H9 (cell line): ENCODE measurements around the gene SEC22C. TPM values are rescaled to one million over a fixed set of nuclear protein-coding genes. Genes with fewer than 3 reads are reported as not detected.

Experiments used
- DNase-seq: peaks from one replicate; pipeline ENCODE4 v3.0.0-alpha.2; 2017
- H2AFZ ChIP-seq: one replicate; pipeline ENCODE4 v1.6.1; 2013; ENCODE audit warnings: mild to moderate bottlenecking, low read length, control low read depth, moderate library complexity
- H2AK5ac ChIP-seq: 2 replicates; pipeline ENCODE4 v1.6.1; 2013; ENCODE audit warnings: low read length, control low read depth, mixed read lengths; ENCODE audit not compliant: insufficient read length
- H2BK120ac ChIP-seq: one replicate; pipeline ENCODE4 v1.6.1; 2013; ENCODE audit warnings: low read depth, mild to moderate bottlenecking, low read length, control low read depth, inconsistent platforms; ENCODE audit not compliant: poor library complexity, severe bottlenecking
- H2BK12ac ChIP-seq: 2 replicates; pipeline ENCODE4 v1.6.1; 2013; ENCODE audit warnings: low read length, control low read depth, mixed read lengths, low read depth; ENCODE audit not compliant: insufficient read length
- H2BK15ac ChIP-seq: 2 replicates; pipeline ENCODE4 v1.6.1; 2013; ENCODE audit warnings: low read depth, low read length, control low read depth
- H2BK20ac ChIP-seq: one replicate; pipeline ENCODE4 v1.6.1; 2013; ENCODE audit warnings: low read depth, mild to moderate bottlenecking, low read length, control low read depth, inconsistent platforms; ENCODE audit not compliant: poor library complexity, severe bottlenecking
- H2BK5ac ChIP-seq: 2 replicates; pipeline ENCODE4 v1.6.1; 2013; ENCODE audit warnings: low read length, control low read depth, mixed read lengths; ENCODE audit not compliant: insufficient read length
- H3K14ac ChIP-seq: 2 replicates; pipeline ENCODE4 v1.6.1; 2013; ENCODE audit warnings: low read length, control low read depth; ENCODE audit not compliant: insufficient read depth
- H3K18ac ChIP-seq: 2 replicates; pipeline ENCODE4 v1.6.1; 2013; ENCODE audit warnings: low read depth, mild to moderate bottlenecking, mixed read lengths, low read length, control low read depth; ENCODE audit not compliant: insufficient read length
- H3K23ac ChIP-seq: 2 replicates; pipeline ENCODE4 v1.6.1; 2013; ENCODE audit warnings: low read length, control low read depth, mixed read lengths, low read depth; ENCODE audit not compliant: insufficient read length
- H3K23me2 ChIP-seq: 2 replicates; pipeline ENCODE4 v1.6.1; 2013; ENCODE audit warnings: low read depth, mild to moderate bottlenecking, mixed read lengths, low read length, control low read depth; ENCODE audit not compliant: insufficient read length, poor library complexity, severe bottlenecking
- H3K27ac ChIP-seq: 2 replicates; pipeline ENCODE4 v1.5.1; 2013; ENCODE audit warnings: low read length, control low read depth, mixed read lengths, low read depth; ENCODE audit not compliant: insufficient read length
- H3K27me3 ChIP-seq: 2 replicates; pipeline ENCODE4 v1.6.1; 2013; ENCODE audit warnings: low read length, control low read depth, inconsistent platforms; ENCODE audit not compliant: insufficient read depth
- H3K4ac ChIP-seq: 2 replicates; pipeline ENCODE4 v1.6.1; 2013; ENCODE audit warnings: low read depth, mild to moderate bottlenecking, control low read depth, inconsistent platforms, low read length, moderate library complexity
- H3K4me1 ChIP-seq: 2 replicates; pipeline ENCODE4 v1.6.1; 2013; ENCODE audit warnings: low read length, control low read depth, inconsistent platforms; ENCODE audit not compliant: insufficient read depth
- H3K4me2 ChIP-seq: 2 replicates; pipeline ENCODE4 v1.6.1; 2013; ENCODE audit warnings: low read length, control low read depth, mixed read lengths; ENCODE audit not compliant: insufficient read length, insufficient read depth
- H3K56ac ChIP-seq: 2 replicates; pipeline ENCODE4 v1.6.1; 2013; ENCODE audit warnings: low read depth, mild to moderate bottlenecking, mixed read lengths, low read length, control low read depth; ENCODE audit not compliant: insufficient read length
- H3K79me1 ChIP-seq: 2 replicates; pipeline ENCODE4 v1.6.1; 2013; ENCODE audit warnings: low read depth, mild to moderate bottlenecking, moderate library complexity, low read length, control low read depth, inconsistent platforms; ENCODE audit not compliant: insufficient read depth, poor library complexity, severe bottlenecking
- H3K79me2 ChIP-seq: 2 replicates; pipeline ENCODE4 v1.6.1; 2013; ENCODE audit warnings: low read length, control low read depth, inconsistent platforms; ENCODE audit not compliant: insufficient read depth
- H3K9ac ChIP-seq: 2 replicates; pipeline ENCODE4 v1.6.1; 2013; ENCODE audit warnings: low read length, control low read depth, mixed read lengths; ENCODE audit not compliant: insufficient read length; ENCODE audit errors: extremely low read depth
- H3K9me3 ChIP-seq: one replicate; pipeline ENCODE4 v1.6.1; 2013; ENCODE audit warnings: low read depth, low read length, inconsistent platforms; ENCODE audit not compliant: control insufficient read depth
- H3T11ph ChIP-seq: one replicate; pipeline ENCODE4 v1.6.1; 2013; ENCODE audit warnings: mild to moderate bottlenecking, low read length, control low read depth, inconsistent platforms
- H4K20me1 ChIP-seq: one replicate; pipeline ENCODE4 v1.6.1; 2013; ENCODE audit not compliant: control insufficient read depth, insufficient read length, insufficient read depth
- H4K5ac ChIP-seq: 2 replicates; pipeline ENCODE4 v1.6.1; 2013; ENCODE audit warnings: low read depth, mild to moderate bottlenecking, mixed read lengths, low read length, control low read depth; ENCODE audit not compliant: insufficient read length
- H4K8ac ChIP-seq: replicated peaks from 2 replicates; pipeline ENCODE4 v1.6.1; 2013; ENCODE audit warnings: low read length, control low read depth, mixed read lengths, low read depth; ENCODE audit not compliant: insufficient read length
- H4K91ac ChIP-seq: 2 replicates; pipeline ENCODE4 v1.6.1; 2013; ENCODE audit warnings: low read depth, mild to moderate bottlenecking, moderate library complexity, mixed read lengths, low read length, control low read depth; ENCODE audit not compliant: insufficient read length
- H3K27ac Mint-ChIP-seq, 3 experiments: 2 replicates in 2 of 3; 3 replicates in 1 of 3; pipeline ENCODE4 v1.8.0; 2020 to 2021; ENCODE audit warnings: mixed read lengths in 3 of 3, mild to moderate bottlenecking in 1 of 3, moderate library complexity in 1 of 3
- H3K27me3 Mint-ChIP-seq: 2 replicates; pipeline ENCODE4 v1.8.0; 2021; ENCODE audit warnings: low read depth, mild to moderate bottlenecking, moderate library complexity, mixed read lengths
- H3K36me3 Mint-ChIP-seq, 3 experiments: 2 replicates in 2 of 3; 3 replicates in 1 of 3; pipeline ENCODE4 v1.8.0; 2020 to 2021; ENCODE audit warnings: low read depth in 3 of 3, mixed read lengths in 3 of 3; ENCODE audit not compliant: insufficient read depth in 1 of 3
- H3K4me1 Mint-ChIP-seq, 2 experiments: 2 replicates each; pipeline ENCODE4 v1.8.0; 2020; ENCODE audit warnings: mixed read lengths in 2 of 2
- H3K4me3 Mint-ChIP-seq, 2 experiments: 2 replicates in 1 of 2; 3 replicates in 1 of 2; pipeline ENCODE4 v1.8.0; 2020 to 2021; ENCODE audit warnings: mild to moderate bottlenecking in 2 of 2, mixed read lengths in 2 of 2, moderate library complexity in 1 of 2
- H3K9me3 Mint-ChIP-seq, 2 experiments: 2 replicates in 1 of 2; 3 replicates in 1 of 2; pipeline ENCODE4 v1.8.0; 2020; ENCODE audit warnings: mild to moderate bottlenecking in 2 of 2, mixed read lengths in 2 of 2, moderate library complexity in 1 of 2
- WGBS: extraction: QIAGEN DNeasy Blood & Tissue Kit; methylation state at CpG from one replicate; pipeline ENCODE4 v1.1.7; 2013; ENCODE audit warnings: missing lambda C conversion rate, low lambda C conversion rate, mixed read lengths; ENCODE audit not compliant: insufficient read length; ENCODE audit errors: extremely low coverage; 5-methylcytosine and 5-hydroxymethylcytosine counted together
- total RNA-seq: library from RNA; stranded (reverse); gene quantifications from 2 replicates; pipeline ENCODE4 v1.2.1, GENCODE V29; 2021
- TF ChIP-seq, protein P1 (sequence below): fragments of 200-600 bp; sonication (generic); conservative IDR thresholded peaks from 3 replicates; pipeline ENCODE4 v1.8.0; 2021; ENCODE audit warnings: antibody characterized with exemption, mild to moderate bottlenecking

SEC22C gene
- total RNA-seq, 1 experiment from 2014 or later: 28.2 TPM

DNA sequence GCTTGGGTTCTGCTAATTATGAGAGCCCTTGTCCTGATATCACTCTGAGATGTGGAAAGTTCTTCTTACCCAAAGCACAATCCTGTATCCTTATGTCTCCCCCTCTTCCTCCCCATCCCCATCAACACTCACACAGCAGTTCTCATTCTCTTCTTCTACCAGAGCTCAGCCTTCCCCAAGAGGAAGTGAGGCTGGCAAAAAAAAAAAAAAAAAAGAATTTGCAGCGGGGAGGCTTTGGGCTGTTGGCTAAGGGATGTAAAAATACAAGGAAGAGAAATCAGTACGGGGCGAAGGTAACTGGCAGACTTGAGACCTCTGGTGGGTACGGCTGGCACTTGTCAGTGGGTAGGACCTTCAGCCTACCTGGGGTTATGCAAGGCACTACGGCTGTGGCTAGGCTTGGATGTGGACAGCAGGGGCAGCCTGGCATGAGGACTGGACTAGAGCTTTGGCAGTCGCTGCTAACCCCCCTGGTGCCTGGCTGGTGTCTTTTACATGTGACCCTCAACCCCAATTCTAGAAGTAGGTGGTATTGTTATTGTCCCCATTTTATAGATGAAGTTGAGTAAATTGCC lies 73.9 kb downstream of the SEC22C start:
- Histone ChIP-seq H3K4me2 (no peak overlapping the region), H3K9me3 (no peaks in the 10 kb centered on the region), H2AFZ (no peak overlapping the region), H3K4ac (no peak overlapping the region), H3K27me3 (peaks cover 8% of the 10 kb centered on the region; the same call in 1 of the 2 replicates), H3K9ac (no peak overlapping the region), H4K5ac (no peak overlapping the region), H3K23me2 (peaks cover 1% of the 10 kb centered on the region), H4K20me1 (no peaks in the 10 kb centered on the region), H3K79me2 (no peaks in the 10 kb centered on the region), H3K56ac (no peak overlapping the region), H3K14ac (no peak overlapping the region), H3T11ph (no peak overlapping the region), H2BK12ac (no peak overlapping the region), H3K4me1 (peaks cover 7% of the 10 kb centered on the region; the same call in 1 of the 2 replicates), H4K8ac (no peak overlapping the region), H3K18ac (no peak overlapping the region), H2AK5ac (no peak overlapping the region), H2BK20ac (no peak overlapping the region), H2BK120ac (no peak overlapping the region), H2BK5ac (no peak overlapping the region), H3K23ac (no peak overlapping the region), H4K91ac (no peak overlapping the region), H2BK15ac (no peak overlapping the region), H3K27ac (no peak overlapping the region), H3K79me1 (no peaks in the 10 kb centered on the region)
- Mint-ChIP-seq H3K4me1 (peaks cover 28 to 35% of the 10 kb centered on the region in 2 experiments), H3K36me3 (no peaks in the 10 kb centered on the region; a peak in 1 of 7 replicates), H3K27me3 (peaks cover 25% of the 10 kb centered on the region), H3K4me3 (no peak overlapping the region), H3K27ac (peak overlapping the region in 1 of 3 experiments; percentile 34; a peak in 1 of 7 replicates), H3K9me3 (no peaks in the 10 kb centered on the region)
- peak; percentile 22 for DNase-seq
- TF ChIP-seq, protein P1, sequence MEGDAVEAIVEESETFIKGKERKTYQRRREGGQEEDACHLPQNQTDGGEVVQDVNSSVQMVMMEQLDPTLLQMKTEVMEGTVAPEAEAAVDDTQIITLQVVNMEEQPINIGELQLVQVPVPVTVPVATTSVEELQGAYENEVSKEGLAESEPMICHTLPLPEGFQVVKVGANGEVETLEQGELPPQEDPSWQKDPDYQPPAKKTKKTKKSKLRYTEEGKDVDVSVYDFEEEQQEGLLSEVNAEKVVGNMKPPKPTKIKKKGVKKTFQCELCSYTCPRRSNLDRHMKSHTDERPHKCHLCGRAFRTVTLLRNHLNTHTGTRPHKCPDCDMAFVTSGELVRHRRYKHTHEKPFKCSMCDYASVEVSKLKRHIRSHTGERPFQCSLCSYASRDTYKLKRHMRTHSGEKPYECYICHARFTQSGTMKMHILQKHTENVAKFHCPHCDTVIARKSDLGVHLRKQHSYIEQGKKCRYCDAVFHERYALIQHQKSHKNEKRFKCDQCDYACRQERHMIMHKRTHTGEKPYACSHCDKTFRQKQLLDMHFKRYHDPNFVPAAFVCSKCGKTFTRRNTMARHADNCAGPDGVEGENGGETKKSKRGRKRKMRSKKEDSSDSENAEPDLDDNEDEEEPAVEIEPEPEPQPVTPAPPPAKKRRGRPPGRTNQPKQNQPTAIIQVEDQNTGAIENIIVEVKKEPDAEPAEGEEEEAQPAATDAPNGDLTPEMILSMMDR: no peak
- WGBS: no CpG with 5 or more reads among the region's 6 CpGs
